ENCODE results near the gene VEGFB.

VEGFB gene

DNA sequence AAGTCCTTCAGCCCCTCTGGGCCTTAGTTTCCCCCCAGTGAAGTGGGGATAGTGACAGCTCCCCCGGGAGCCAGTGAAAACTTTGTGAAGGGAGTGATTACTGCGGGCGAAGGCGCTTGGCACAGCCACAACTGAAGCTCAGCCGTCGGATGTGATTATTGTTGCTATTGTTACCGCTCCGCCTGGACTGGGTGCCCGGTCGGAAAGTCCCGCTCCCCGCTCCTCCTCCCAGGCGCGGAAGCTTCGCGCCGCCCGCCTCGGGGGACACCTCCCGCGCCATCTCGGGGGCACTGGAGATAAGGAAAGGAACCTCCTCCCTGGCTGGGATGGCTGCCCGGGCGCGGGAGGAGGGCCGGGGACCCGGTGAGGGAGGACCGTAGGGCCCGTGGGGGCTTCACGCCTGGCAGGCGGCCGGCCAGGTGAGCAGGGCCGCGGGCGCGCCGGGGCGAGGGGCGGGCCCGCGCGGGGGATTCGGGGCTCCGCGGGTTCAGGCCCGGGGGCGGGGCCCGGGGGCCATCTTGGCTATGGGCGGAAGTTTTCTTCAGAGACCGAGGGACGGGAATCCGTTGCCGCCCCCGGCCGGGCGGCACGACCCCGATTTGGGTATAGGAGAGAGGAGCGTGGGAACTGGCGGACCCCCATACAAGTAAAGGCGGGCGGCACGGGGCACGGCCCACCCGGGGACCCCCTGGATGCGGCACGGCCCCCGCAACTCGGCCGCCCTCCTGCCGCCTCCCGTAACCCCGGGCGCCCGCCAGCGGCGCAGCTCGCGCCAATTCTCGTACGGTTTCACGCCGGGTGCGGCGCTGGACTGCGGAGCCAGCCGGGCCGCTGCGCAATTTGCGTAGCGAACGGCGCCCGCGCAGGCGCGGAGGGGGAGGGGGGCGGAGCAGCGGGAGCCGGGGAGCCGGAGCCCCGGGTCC is 50.8 kb downstream of the VEGFB start, which contains the start of gene GPR137:
Gene GPR137 (plus strand): TSS at position 887 of the 923 bp plus-strand sequence. CDS start 677 bp downstream, outside the sequence.
- peak; percentile 30 for DNase-seq

- DNase-seq: no peak
Observed at GRCh38 chr11:64285885-64286800, 51.8 kb downstream of the VEGFB start.

DNA sequence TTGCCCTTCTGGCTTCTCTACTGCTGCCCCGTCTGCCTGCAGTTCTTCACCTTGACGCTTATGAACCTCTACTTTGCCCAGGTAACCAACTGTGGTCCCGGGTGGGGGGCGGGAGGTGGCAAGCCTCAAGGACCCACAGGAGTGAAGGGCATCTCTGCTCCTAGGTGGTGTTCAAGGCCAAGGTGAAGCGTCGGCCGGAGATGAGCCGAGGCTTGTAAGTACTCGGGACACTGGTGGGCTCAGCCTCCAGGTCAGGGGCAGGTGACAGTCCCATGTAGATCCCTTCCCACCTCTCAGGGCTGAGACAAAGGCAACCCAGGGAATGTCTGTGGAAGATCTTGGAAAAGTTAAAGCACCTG is 52.4 kb downstream of the VEGFB start:
- no peak for DNase-seq

DNA sequence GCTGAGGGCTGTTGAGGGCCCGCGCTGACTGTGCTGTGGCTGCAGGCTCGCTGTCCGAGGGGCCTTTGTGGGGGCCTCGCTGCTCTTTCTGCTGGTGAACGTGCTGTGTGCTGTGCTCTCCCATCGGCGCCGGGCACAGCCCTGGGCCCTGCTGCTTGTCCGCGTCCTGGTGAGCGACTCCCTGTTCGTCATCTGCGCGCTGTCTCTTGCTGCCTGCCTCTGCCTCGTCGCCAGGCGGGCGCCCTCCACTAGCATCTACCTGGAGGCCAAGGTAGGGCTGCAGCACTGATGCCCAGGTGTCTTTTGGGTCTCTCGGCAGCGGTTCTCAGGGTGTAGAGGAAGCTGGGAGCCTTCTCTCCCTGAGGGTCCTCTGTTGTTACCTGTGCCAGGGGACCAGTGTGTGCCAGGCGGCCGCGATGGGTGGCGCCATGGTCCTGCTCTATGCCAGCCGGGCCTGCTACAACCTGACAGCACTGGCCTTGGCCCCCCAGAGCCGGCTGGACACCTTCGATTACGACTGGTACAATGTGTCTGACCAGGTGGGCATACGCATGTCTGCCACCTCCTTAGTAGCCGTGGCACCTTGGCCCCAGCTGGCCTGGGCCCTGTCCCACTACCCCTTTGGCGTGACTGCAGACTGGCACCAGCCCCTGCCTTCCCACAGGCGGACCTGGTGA is 53.4 kb downstream of the VEGFB start:
- no peak for DNase-seq

GRCh38 chr11:64288353-64288750 is 54.0 kb downstream of the VEGFB start:
- DNase-seq: no peak

Measured in GF-D8 (cell line).